Breast epithelium (tissue), 4 donors: ENCODE results near the gene LATS1. TPM values are rescaled to one million over a fixed set of nuclear protein-coding genes. Genes with fewer than 3 reads are reported as not detected.

Experiments
- DNase-seq, 2 donors: peaks; one replicate each; pipeline ENCODE4 v3.0.0-alpha.2; 2019; ENCODE audit warnings: low spot score in 2 of 2
- H3K27ac ChIP-seq, 2 donors: fragments of 200-600 bp; sonication (generic) in 1 of 2; one replicate each; pipeline ENCODE4 v1.5.1; 2016 to 2019; ENCODE audit warnings: mild to moderate bottlenecking in 1 of 2
- H3K27me3 ChIP-seq, 2 donors: fragments of 200-600 bp; sonication (generic) in 1 of 2; one replicate each; pipeline versions ENCODE4 v1.5.1 to v1.6.0; 2017 to 2019; ENCODE audit warnings: control low read depth in 1 of 2, mild to moderate bottlenecking in 1 of 2
- H3K36me3 ChIP-seq: fragments of 200-600 bp; one replicate; pipeline ENCODE4 v1.5.1; 2019
- H3K4me1 ChIP-seq, 2 donors: fragments of 200-600 bp; sonication (generic); one replicate each; pipeline ENCODE4 v1.5.1; 2016 to 2019; ENCODE audit warnings: control low read depth in 1 of 2
- H3K4me3 ChIP-seq, 3 donors: fragments of 200-600 bp; sonication (generic); 1 replicate in 2 of 3; 2 replicates in 1 of 3; pipeline ENCODE4 v1.5.1; 2016 to 2019; ENCODE audit warnings: mild to moderate bottlenecking in 3 of 3, moderate library complexity in 2 of 3
- H3K9me3 ChIP-seq, 2 donors: fragments of 200-600 bp; sonication (generic) in 1 of 2; one replicate each; pipeline ENCODE4 v1.5.1; 2016 to 2019; ENCODE audit warnings: control low read depth in 1 of 2
- POLR2A ChIP-seq: fragments of 450-650 bp; IDR thresholded peaks from one replicate; pipeline ENCODE4 v1.6.1; 2016; ENCODE audit warnings: antibody characterized with exemption, mild to moderate bottlenecking, moderate library complexity
- POLR2AphosphoS5 ChIP-seq, 3 donors: sonication (generic); formaldehyde crosslinking; IDR thresholded peaks; one replicate each; pipeline ENCODE4 v1.6.1; 2017; ENCODE audit warnings: antibody characterized with exemption in 3 of 3
- intact Hi-C: fragments of 100-400 bp; cut with DNase I; formaldehyde crosslinking; loops from one replicate; pipeline ENCODE4 v1.15.1; 2023; ENCODE audit warnings: low total_unique reads
- total RNA-seq, 3 donors: library from RNA; depleted of rRNA; stranded (reverse); fragments of >200 nt; gene quantifications; one replicate each; pipeline ENCODE4 v1.1.0, GENCODE V29; 2016
- TF ChIP-seq, protein P1 (sequence below), 3 donors: fragments of 450-650 bp; IDR thresholded peaks; one replicate each; pipeline ENCODE4 v1.5.1; 2016 to 2017; ENCODE audit warnings: antibody characterized with exemption in 3 of 3, mild to moderate bottlenecking in 3 of 3, moderate library complexity in 3 of 3

The LATS1 gene
- total RNA-seq, 3 donors from 2014 or later, result 24.3 to 36.4 (median 30.2) TPM

DNA sequence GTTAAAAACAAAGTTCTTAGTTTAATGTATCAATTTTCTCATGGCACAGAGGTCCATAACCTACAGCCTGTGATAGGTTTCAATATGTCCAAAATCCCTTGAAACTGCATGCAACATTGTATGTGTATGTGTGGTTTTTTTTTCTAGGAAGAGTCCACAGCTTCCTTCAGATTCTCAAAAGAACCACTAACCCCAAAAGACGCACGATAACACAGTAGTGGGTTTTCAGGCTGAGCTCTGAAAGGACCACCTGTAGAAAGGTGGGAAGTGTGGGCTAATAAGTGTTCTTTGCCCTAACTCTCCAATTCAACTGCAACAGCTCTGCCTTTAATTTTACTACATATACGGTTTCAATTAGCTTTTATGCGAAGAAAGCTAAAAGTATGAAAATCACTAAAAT is 57.9 kb downstream of the LATS1 start:
- no peak overlapping the region for H3K4me3 ChIP-seq
- TF ChIP-seq POLR2AphosphoS5 (IDR thresholded peaks at IDR 0.05) (no peak), POLR2A (no peak)
- TF ChIP-seq, protein P1, sequence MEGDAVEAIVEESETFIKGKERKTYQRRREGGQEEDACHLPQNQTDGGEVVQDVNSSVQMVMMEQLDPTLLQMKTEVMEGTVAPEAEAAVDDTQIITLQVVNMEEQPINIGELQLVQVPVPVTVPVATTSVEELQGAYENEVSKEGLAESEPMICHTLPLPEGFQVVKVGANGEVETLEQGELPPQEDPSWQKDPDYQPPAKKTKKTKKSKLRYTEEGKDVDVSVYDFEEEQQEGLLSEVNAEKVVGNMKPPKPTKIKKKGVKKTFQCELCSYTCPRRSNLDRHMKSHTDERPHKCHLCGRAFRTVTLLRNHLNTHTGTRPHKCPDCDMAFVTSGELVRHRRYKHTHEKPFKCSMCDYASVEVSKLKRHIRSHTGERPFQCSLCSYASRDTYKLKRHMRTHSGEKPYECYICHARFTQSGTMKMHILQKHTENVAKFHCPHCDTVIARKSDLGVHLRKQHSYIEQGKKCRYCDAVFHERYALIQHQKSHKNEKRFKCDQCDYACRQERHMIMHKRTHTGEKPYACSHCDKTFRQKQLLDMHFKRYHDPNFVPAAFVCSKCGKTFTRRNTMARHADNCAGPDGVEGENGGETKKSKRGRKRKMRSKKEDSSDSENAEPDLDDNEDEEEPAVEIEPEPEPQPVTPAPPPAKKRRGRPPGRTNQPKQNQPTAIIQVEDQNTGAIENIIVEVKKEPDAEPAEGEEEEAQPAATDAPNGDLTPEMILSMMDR (IDR thresholded peaks at IDR 0.05), result no peak
- no peaks in the 10 kb centered on the region for H3K36me3 ChIP-seq

GRCh38 chr6:149657441-149657840 is 60.5 kb downstream of the LATS1 start:
- H3K27ac ChIP-seq, result no peak overlapping the region
- DNase-seq, result no peak
- no peak overlapping the region for H3K4me3 ChIP-seq
- H3K27me3 ChIP-seq, result no peaks in the 10 kb centered on the region
- TF ChIP-seq POLR2A (no peak), POLR2AphosphoS5 (IDR thresholded peaks at IDR 0.05) (no peak)
- H3K9me3 ChIP-seq, result no peaks in the 10 kb centered on the region
- no peaks in the 10 kb centered on the region for H3K36me3 ChIP-seq
- no peaks in the 10 kb centered on the region for H3K4me1 ChIP-seq
- intact Hi-C loops, result no loop called here

More for the DNA sequence above, 57.9 kb downstream of the LATS1 start:
- intact Hi-C loops, result loop anchor here (1.0 kb wide), 1 partner anchor 9 kb away; no protein-coding TSS in a partner anchor
- no peaks in the 10 kb centered on the region for H3K4me1 ChIP-seq
- no peak overlapping the region for H3K27ac ChIP-seq
- H3K9me3 ChIP-seq, result no peaks in the 10 kb centered on the region
- H3K27me3 ChIP-seq, result no peaks in the 10 kb centered on the region
- DNase-seq, result no peak

GRCh38 chr6:149651056-149651455 is 66.8 kb downstream of the LATS1 start:
- DNase-seq, result no peak
- no peaks in the 10 kb centered on the region for H3K36me3 ChIP-seq
- H3K27me3 ChIP-seq, result no peaks in the 10 kb centered on the region
- no peak overlapping the region for H3K4me3 ChIP-seq
- no peaks in the 10 kb centered on the region for H3K9me3 ChIP-seq
- TF ChIP-seq POLR2A, result no peak
- TF ChIP-seq, protein P1 (IDR thresholded peaks at IDR 0.05), result no peak
- no peak for TF ChIP-seq POLR2AphosphoS5 (IDR thresholded peaks at IDR 0.05)
- intact Hi-C loops, result no loop called here
- H3K27ac ChIP-seq, result no peak overlapping the region
- H3K4me1 ChIP-seq, result no peaks in the 10 kb centered on the region

- Histone ChIP-seq H3K27ac (peak within 1 kb of the TSS; percentile 87 to 93), H3K27me3 (no peaks in the 10 kb centered on the region), H3K4me1 (no peaks in the 10 kb centered on the region), H3K9me3 (no peaks in the 10 kb centered on the region), H3K36me3 (no peaks in the 10 kb centered on the region), H3K4me3 (peak within 1 kb of the TSS; percentile 59 to 91 (median 78))
- intact Hi-C loops, result no loop called here
- peak; percentile 63 to 79 for DNase-seq
- TF ChIP-seq, protein P1 (IDR thresholded peaks at IDR 0.05), result no peak
- TF ChIP-seq POLR2A, result peak; percentile 16
- TF ChIP-seq POLR2AphosphoS5 (IDR thresholded peaks at IDR 0.05), result peak; percentile 82 to 84 (median 82)
Measured at GRCh38 chr6:149648148-149649145, 69.5 kb downstream of the LATS1 start, which contains the start of gene KATNA1. Gene KATNA1, minus strand, starts transcription at chr6:149648714. Its CDS starts 10,167 bp downstream, at chr6:149638547.

- TF ChIP-seq POLR2AphosphoS5 (IDR thresholded peaks at IDR 0.05) (no peak), POLR2A (no peak)
- TF ChIP-seq, protein P1 (IDR thresholded peaks at IDR 0.05), result no peak
- no peak for DNase-seq
- H3K27ac ChIP-seq, result no peak overlapping the region
- no peaks in the 10 kb centered on the region for H3K4me1 ChIP-seq
- H3K9me3 ChIP-seq, result no peaks in the 10 kb centered on the region
- intact Hi-C loops, result no loop called here
- H3K4me3 ChIP-seq, result peak overlapping the region in 2 of 3 donors; percentile 59 to 91
- H3K27me3 ChIP-seq, result no peaks in the 10 kb centered on the region
- no peaks in the 10 kb centered on the region for H3K36me3 ChIP-seq
Measured at GRCh38 chr6:149646599-149646998, 71.3 kb downstream of the LATS1 start.
